Panc1 (cell line): ENCODE data around the gene MLANA.

Experiments
- POLR2AphosphoS5 ChIP-seq: IDR thresholded peaks from 2 replicates; pipeline ENCODE4 v1.6.1; 2012; ENCODE audit warnings: mild to moderate bottlenecking, low read depth, low read length, moderate library complexity
- SIN3A ChIP-seq: IDR thresholded peaks from 2 replicates; pipeline ENCODE4 v1.6.1; 2012; ENCODE audit warnings: low read depth, mild to moderate bottlenecking, low read length, moderate library complexity, borderline replicate concordance; ENCODE audit not compliant: insufficient read depth
- TF ChIP-seq, protein P1 (sequence below): fragments of 450-650 bp; IDR thresholded peaks from 2 replicates; pipeline ENCODE4 v1.5.1; 2017; ENCODE audit warnings: mild to moderate bottlenecking

DNA sequence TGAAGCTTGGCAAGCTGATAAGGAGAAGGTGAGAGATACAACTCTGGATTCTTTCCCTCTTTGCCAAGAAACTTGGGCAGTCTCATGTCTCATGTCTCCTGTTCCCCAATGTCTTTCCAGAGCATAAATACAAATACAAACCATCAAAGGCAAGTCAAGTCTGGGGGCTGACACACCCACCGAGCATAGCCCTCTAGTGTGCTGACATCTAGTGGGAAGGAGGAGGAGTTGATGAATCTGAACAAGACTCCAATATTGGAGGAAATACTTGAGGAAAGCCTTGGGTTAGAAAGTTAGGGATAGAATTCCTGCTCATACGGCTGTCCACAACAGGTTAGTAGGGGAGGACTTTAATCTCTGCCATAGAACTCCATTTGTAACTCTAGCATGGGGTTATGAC lies 8.6 kb downstream of the MLANA start:
- TF ChIP-seq POLR2AphosphoS5 (no peak), SIN3A (no peak)
- TF ChIP-seq, protein P1, sequence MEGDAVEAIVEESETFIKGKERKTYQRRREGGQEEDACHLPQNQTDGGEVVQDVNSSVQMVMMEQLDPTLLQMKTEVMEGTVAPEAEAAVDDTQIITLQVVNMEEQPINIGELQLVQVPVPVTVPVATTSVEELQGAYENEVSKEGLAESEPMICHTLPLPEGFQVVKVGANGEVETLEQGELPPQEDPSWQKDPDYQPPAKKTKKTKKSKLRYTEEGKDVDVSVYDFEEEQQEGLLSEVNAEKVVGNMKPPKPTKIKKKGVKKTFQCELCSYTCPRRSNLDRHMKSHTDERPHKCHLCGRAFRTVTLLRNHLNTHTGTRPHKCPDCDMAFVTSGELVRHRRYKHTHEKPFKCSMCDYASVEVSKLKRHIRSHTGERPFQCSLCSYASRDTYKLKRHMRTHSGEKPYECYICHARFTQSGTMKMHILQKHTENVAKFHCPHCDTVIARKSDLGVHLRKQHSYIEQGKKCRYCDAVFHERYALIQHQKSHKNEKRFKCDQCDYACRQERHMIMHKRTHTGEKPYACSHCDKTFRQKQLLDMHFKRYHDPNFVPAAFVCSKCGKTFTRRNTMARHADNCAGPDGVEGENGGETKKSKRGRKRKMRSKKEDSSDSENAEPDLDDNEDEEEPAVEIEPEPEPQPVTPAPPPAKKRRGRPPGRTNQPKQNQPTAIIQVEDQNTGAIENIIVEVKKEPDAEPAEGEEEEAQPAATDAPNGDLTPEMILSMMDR, result no peak
